ENCODE measurements around the gene PDGFA. TPM values are rescaled to one million over a fixed set of nuclear protein-coding genes. Genes with fewer than 3 reads are reported as not detected.

Gene PDGFA
- total RNA-seq, 1 experiment from 2014 or later: 35.8 TPM

GRCh38 chr7:465710-466400 lies 53.8 kb downstream of the PDGFA start:
- H3T11ph ChIP-seq (ENCODE audit: low read length): no peak overlapping the region
- no peak overlapping the region for H2BK120ac ChIP-seq (ENCODE audit: low read depth, low read length, poor library complexity, severe bottlenecking)
- no peak overlapping the region for H4K91ac ChIP-seq (ENCODE audit: insufficient read length, low read depth, low read length)
- no peaks in the 10 kb centered on the region for H3K4me1 ChIP-seq (ENCODE audit: insufficient read depth, low read length)
- no CpG with 5 or more reads among the region's 17 CpGs for WGBS (ENCODE audit: extremely low coverage, insufficient read length, low lambda C conversion rate)
- DNase-seq: no peak
- H3K27ac ChIP-seq (ENCODE audit: insufficient read length, low read depth, low read length): no peak overlapping the region
- no peak for TF ChIP-seq CTCF (conservative IDR thresholded peaks at IDR 0.05)
- H3K56ac ChIP-seq (ENCODE audit: insufficient read length, low read depth, low read length): no peak overlapping the region
- H3K9me3 ChIP-seq (ENCODE audit: control insufficient read depth, low read depth, low read length): no peaks in the 10 kb centered on the region
- no peak overlapping the region for H3K23ac ChIP-seq (ENCODE audit: insufficient read length, low read depth, low read length)
- H2BK15ac ChIP-seq (ENCODE audit: low read depth, low read length): no peak overlapping the region
- H3K4me2 ChIP-seq (ENCODE audit: insufficient read depth, insufficient read length, low read length): no peak overlapping the region
- H3K23me2 ChIP-seq (ENCODE audit: insufficient read length, low read depth, low read length, poor library complexity, severe bottlenecking): no peaks in the 10 kb centered on the region
- H3K4ac ChIP-seq (ENCODE audit: low read depth, low read length): no peak overlapping the region
- no peaks in the 10 kb centered on the region for H3K79me1 ChIP-seq (ENCODE audit: insufficient read depth, low read depth, low read length, poor library complexity, severe bottlenecking)
- H4K5ac ChIP-seq (ENCODE audit: insufficient read length, low read depth, low read length): no peak overlapping the region
- H3K27me3 ChIP-seq (ENCODE audit: insufficient read depth, low read length): no peaks in the 10 kb centered on the region
- Mint-ChIP-seq H3K36me3 (ENCODE audit: insufficient read depth in 1 of 3, low read depth in 3 of 3) (peaks cover 9 to 13% (median 10%) of the 10 kb centered on the region in 3 experiments), H3K9me3 (peaks cover 14 to 18% of the 10 kb centered on the region in 2 experiments), H3K27ac (no peak overlapping the region), H3K27me3 (ENCODE audit: low read depth) (peaks cover 7% of the 10 kb centered on the region), H3K4me1 (peaks cover 4 to 8% of the 10 kb centered on the region in 2 experiments), H3K4me3 (no peak overlapping the region)
- no peak overlapping the region for H3K14ac ChIP-seq (ENCODE audit: insufficient read depth, low read length)
- no peak overlapping the region for H4K8ac ChIP-seq (replicated peaks; ENCODE audit: insufficient read length, low read depth, low read length)
- H2AFZ ChIP-seq (ENCODE audit: low read length): no peak overlapping the region
- H3K9ac ChIP-seq (ENCODE audit: extremely low read depth, insufficient read length, low read length): no peak overlapping the region
- H3K18ac ChIP-seq (ENCODE audit: insufficient read length, low read depth, low read length): no peak overlapping the region
- no peak overlapping the region for H2BK20ac ChIP-seq (ENCODE audit: low read depth, low read length, poor library complexity, severe bottlenecking)
- H2AK5ac ChIP-seq (ENCODE audit: insufficient read length, low read length): no peak overlapping the region
- peaks cover 2% of the 10 kb centered on the region for H4K20me1 ChIP-seq (ENCODE audit: control insufficient read depth, insufficient read depth, insufficient read length)
- no peak overlapping the region for H2BK12ac ChIP-seq (ENCODE audit: insufficient read length, low read depth, low read length)
- H2BK5ac ChIP-seq (ENCODE audit: insufficient read length, low read length): no peak overlapping the region
- no peaks in the 10 kb centered on the region for H3K79me2 ChIP-seq (ENCODE audit: insufficient read depth, low read length)

All from H9 (cell line).